GM23248 (cell line): Measurements from ENCODE around the gene SLC35F4. TPM values are rescaled to one million over a fixed set of nuclear protein-coding genes. Genes with fewer than 3 reads are reported as not detected.

ENCODE experiments used
- DNase-seq: peaks from one replicate; pipeline ENCODE4 v3.0.0-alpha.2; 2015
- H2AFZ ChIP-seq: fragments of 200-600 bp; sonication (generic); 2 replicates; pipeline ENCODE4 v1.6.1; 2016; ENCODE audit warnings: antibody characterized with exemption
- H3F3A ChIP-seq: fragments of 200-600 bp; sonication (generic); 2 replicates; pipeline ENCODE4 v1.6.1; 2016; ENCODE audit warnings: mild to moderate bottlenecking, antibody characterized with exemption, mixed run types; ENCODE audit not compliant: insufficient read depth
- H3K27ac ChIP-seq: fragments of 200-600 bp; sonication (generic); 2 replicates; pipeline ENCODE4 v1.5.1; 2016; ENCODE audit warnings: mild to moderate bottlenecking
- H3K27me3 ChIP-seq: fragments of 200-600 bp; sonication (generic); replicated peaks from 2 replicates; pipeline ENCODE4 v1.6.1; 2016; ENCODE audit warnings: mild to moderate bottlenecking; ENCODE audit not compliant: insufficient read depth
- H3K36me3 ChIP-seq: fragments of 200-600 bp; sonication (generic); 2 replicates; pipeline ENCODE4 v1.6.1; 2016; ENCODE audit warnings: low read depth, mild to moderate bottlenecking
- H3K4me1 ChIP-seq: fragments of 200-600 bp; sonication (generic); 2 replicates; pipeline ENCODE4 v1.6.1; 2016; ENCODE audit warnings: mild to moderate bottlenecking; ENCODE audit not compliant: insufficient read depth
- H3K4me2 ChIP-seq: fragments of 200-600 bp; sonication (generic); one replicate; pipeline ENCODE4 v1.6.1; 2016; ENCODE audit warnings: mild to moderate bottlenecking; ENCODE audit not compliant: unreplicated experiment
- H3K4me3 ChIP-seq: fragments of 200-600 bp; sonication (generic); 2 replicates; pipeline ENCODE4 v1.5.1; 2016; ENCODE audit warnings: mild to moderate bottlenecking
- H3K79me2 ChIP-seq: fragments of 200-600 bp; sonication (generic); 2 replicates; pipeline ENCODE4 v1.6.1; 2016; ENCODE audit warnings: mild to moderate bottlenecking; ENCODE audit not compliant: insufficient read depth
- H3K9ac ChIP-seq: fragments of 200-600 bp; sonication (generic); 2 replicates; pipeline ENCODE4 v1.6.1; 2016; ENCODE audit warnings: mild to moderate bottlenecking
- H3K9me2 ChIP-seq: fragments of 200-600 bp; sonication (generic); 2 replicates; pipeline ENCODE4 v1.6.1; 2016; ENCODE audit warnings: mixed run types, mild to moderate bottlenecking, moderate library complexity; ENCODE audit not compliant: insufficient read depth
- H3K9me3 ChIP-seq: fragments of 200-600 bp; sonication (generic); one replicate; pipeline ENCODE4 v1.6.1; 2017; ENCODE audit warnings: low read depth
- H4K20me1 ChIP-seq: fragments of 200-600 bp; sonication (generic); 2 replicates; pipeline ENCODE4 v1.6.0; 2016; ENCODE audit not compliant: insufficient read depth
- EZH2 ChIP-seq: fragments of 200-600 bp; sonication (generic); IDR thresholded peaks from 2 replicates; pipeline ENCODE4 v1.6.1; 2018; ENCODE audit warnings: antibody characterized with exemption, mild to moderate bottlenecking; ENCODE audit not compliant: insufficient read depth, poor library complexity, severe bottlenecking
- EZH2phosphoT487 ChIP-seq: fragments of 200-600 bp; sonication (generic); IDR thresholded peaks from 2 replicates; pipeline ENCODE4 v1.6.1; 2018; ENCODE audit warnings: antibody characterized with exemption, moderate library complexity, mild to moderate bottlenecking, low read depth; ENCODE audit not compliant: insufficient read depth
- WGBS, 2 experiments: methylation state at CpG; one replicate each; pipeline ENCODE4 v1.1.6; 2015 to 2017; ENCODE audit warnings: low lambda C conversion rate in 2 of 2, low coverage in 1 of 2; ENCODE audit errors: missing lambda C conversion rate in 2 of 2; 5-methylcytosine and 5-hydroxymethylcytosine counted together
- in situ Hi-C: fragments of 300-500 bp; cut with MboI; formaldehyde crosslinking; loops from 2 replicates; pipeline ENCODE4 v1.15.0; 2020
- polyA plus RNA-seq: library from polyadenylated mRNA; unstranded; fragments of >200 nt; fragmentation: Nextera tagmentation; extraction: Ambion mirVana; gene quantifications from 2 replicates; pipeline ENCODE4 v1.2.1, GENCODE V29; 2016
- total RNA-seq: library from RNA; depleted of rRNA; stranded (reverse); fragments of >200 nt; shearing (Covaris generic); gene quantifications from 2 replicates; pipeline ENCODE4 v1.2.3, GENCODE V29; 2014

Gene SLC35F4
- total and polyA plus RNA-seq, 2 experiments from 2014 or later: not detected

DNA sequence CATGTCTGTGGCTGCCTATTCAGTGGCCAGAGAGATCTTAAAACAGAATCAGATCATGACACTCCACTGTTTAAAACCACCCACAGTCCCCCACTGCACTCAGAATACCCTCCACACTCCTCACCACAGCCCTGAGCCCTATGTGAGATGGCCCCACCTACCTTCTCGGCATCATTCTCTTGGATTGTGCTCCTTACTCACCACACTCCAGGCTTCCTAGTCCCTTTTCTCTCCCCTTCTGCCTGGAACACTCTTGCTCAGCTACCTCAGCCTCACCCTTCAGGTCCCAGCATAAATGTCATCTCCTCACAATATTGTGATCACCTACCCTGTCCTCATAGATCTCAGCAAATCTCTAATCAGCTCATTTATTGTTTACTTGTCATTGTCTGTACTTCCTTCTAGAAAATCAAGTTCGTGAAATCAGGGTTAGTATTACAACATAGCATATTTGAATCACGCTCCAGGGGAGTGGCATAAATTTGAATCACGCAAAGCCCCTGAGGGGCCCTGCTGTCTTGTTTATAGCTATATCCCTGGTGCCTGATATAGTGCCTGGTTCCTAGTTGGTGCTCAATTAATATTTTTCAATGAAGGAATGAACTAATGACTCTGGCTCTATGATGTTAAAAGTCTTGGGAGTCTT is 42.8 kb downstream of the SLC35F4 start:
- Histone ChIP-seq H3K9me3 (peaks cover 6% of the 10 kb centered on the region), H3K4me1 (peaks cover 9% of the 10 kb centered on the region), H3F3A (0 out of 2 replicates have a peak, but pooled peaks cover 8% of the 10 kb centered on the region), H3K27ac (no peak overlapping the region), H3K27me3 (no peaks in the 10 kb centered on the region), H3K4me2 (no peak overlapping the region), H2AFZ (no peak overlapping the region), H3K79me2 (no peaks in the 10 kb centered on the region), H3K4me3 (no peak overlapping the region), H3K36me3 (no peaks in the 10 kb centered on the region), H3K9me2 (no peaks in the 10 kb centered on the region), H4K20me1 (no peaks in the 10 kb centered on the region), H3K9ac (no peak overlapping the region)
- DNase-seq: peak; percentile 33
- in situ Hi-C loops: no loop called here
- TF ChIP-seq EZH2phosphoT487 (no peak), EZH2 (no peak)
- WGBS, 2 experiments: 48 to 54% methylated on average over 4 of the region's 4 CpGs

DNA sequence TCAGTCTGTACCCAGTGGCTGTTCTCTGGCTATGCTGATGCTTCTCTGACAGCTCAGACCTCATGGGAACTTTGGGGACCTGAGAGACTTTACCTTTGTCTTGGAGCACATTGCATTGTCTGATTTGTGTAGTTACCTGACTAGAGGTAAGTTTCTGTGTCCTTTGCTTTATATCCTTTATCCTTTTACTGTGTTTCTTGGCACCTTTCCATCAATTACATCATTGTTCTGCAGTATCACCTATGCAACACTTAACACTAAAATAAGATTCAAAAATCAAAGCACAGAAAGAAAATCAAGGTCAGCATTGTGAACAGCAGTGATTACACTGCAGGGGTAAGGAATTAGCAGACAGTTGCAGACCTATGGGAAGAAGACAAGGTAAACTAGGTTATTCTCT is 43.8 kb downstream of the SLC35F4 start:
- no peaks in the 10 kb centered on the region for H4K20me1 ChIP-seq
- H3K4me3 ChIP-seq: no peak overlapping the region
- in situ Hi-C loops: no loop called here
- H3K9me2 ChIP-seq: no peaks in the 10 kb centered on the region
- H3K4me2 ChIP-seq: no peak overlapping the region
- no peak overlapping the region for H3K9ac ChIP-seq
- no peak overlapping the region for H2AFZ ChIP-seq
- H3K79me2 ChIP-seq: no peaks in the 10 kb centered on the region
- H3K27me3 ChIP-seq: no peaks in the 10 kb centered on the region
- no peak for DNase-seq
- peaks cover 9% of the 10 kb centered on the region for H3K4me1 ChIP-seq
- H3K9me3 ChIP-seq: peaks cover 6% of the 10 kb centered on the region
- H3K27ac ChIP-seq: no peak overlapping the region
- H3K36me3 ChIP-seq: no peaks in the 10 kb centered on the region
- TF ChIP-seq EZH2: no peak
- no peak for TF ChIP-seq EZH2phosphoT487
- 0 out of 2 replicates have a peak, but pooled peaks cover 8% of the 10 kb centered on the region for H3F3A ChIP-seq

DNA sequence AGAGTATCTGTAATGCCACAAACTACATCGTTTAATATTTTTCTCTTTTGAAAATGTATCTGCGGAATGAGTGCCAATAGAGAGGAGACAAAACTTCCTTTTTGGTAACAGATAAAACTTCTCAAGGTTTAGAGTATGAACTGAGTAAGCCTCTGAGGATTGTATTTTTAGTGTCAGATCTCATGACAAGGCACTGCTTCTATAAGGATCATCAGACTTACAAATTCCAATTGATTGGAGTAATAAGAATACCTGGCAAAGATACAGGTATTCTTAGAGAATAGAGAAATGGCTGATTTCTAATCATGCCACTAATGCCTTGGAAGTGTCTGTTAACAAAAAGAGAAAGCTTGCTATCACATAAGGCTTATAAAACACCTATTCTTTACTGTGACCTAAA is 45.3 kb downstream of the SLC35F4 start:
- H3K36me3 ChIP-seq: no peaks in the 10 kb centered on the region
- H2AFZ ChIP-seq: no peak overlapping the region
- peaks cover 9% of the 10 kb centered on the region for H3K4me1 ChIP-seq
- H3K79me2 ChIP-seq: no peaks in the 10 kb centered on the region
- H3K27ac ChIP-seq: no peak overlapping the region
- no peak overlapping the region for H3K4me3 ChIP-seq
- H3F3A ChIP-seq: peaks cover 8% of the 10 kb centered on the region; the same call in 1 of the 2 replicates
- in situ Hi-C loops: no loop called here
- H3K9ac ChIP-seq: no peak overlapping the region
- H3K4me2 ChIP-seq: peak overlapping the region; percentile 16
- 73 to 79% methylated on average over 2 of the region's 2 CpGs for WGBS, 2 experiments
- H4K20me1 ChIP-seq: no peaks in the 10 kb centered on the region
- DNase-seq: peak; percentile 13
- H3K27me3 ChIP-seq: no peaks in the 10 kb centered on the region
- peaks cover under 1% of the 10 kb centered on the region for H3K9me3 ChIP-seq
- H3K9me2 ChIP-seq: 0 out of 2 replicates have a peak, but pooled peaks cover 3% of the 10 kb centered on the region
- no peak for TF ChIP-seq EZH2phosphoT487
- no peak for TF ChIP-seq EZH2

DNA sequence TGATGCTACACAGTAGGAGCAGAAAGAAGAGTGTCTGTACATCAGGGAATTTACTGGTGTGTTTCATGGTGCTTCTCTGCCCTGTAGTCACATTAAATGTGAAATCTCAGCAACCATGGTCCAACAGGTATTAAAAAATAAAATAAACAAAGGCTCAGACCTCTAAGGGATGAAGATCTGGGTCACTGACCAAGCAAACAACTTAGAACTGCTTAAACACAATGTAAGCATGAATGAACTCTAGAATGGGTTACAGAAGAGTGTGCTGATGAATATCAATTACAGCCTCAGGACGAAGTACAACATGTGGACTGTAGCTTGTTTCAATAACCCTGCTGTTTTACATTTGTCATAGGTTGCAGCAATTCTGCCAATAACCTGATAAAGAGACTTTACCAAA is 47.4 kb downstream of the SLC35F4 start:
- H3K36me3 ChIP-seq: no peaks in the 10 kb centered on the region
- no peak overlapping the region for H3K9ac ChIP-seq
- H3K9me3 ChIP-seq: no peaks in the 10 kb centered on the region
- H3K9me2 ChIP-seq: 0 out of 2 replicates have a peak, but pooled peaks cover 3% of the 10 kb centered on the region
- H3K4me2 ChIP-seq: no peak overlapping the region
- peaks cover 8% of the 10 kb centered on the region; the same call in 1 of the 2 replicates for H3F3A ChIP-seq
- no peak overlapping the region for H3K4me3 ChIP-seq
- H3K27me3 ChIP-seq: no peaks in the 10 kb centered on the region
- WGBS, 2 experiments: 24 to 28% methylated on average over 1 of the region's 1 CpG
- H3K27ac ChIP-seq: no peak overlapping the region
- TF ChIP-seq EZH2phosphoT487: no peak
- TF ChIP-seq EZH2: no peak
- no peak overlapping the region for H2AFZ ChIP-seq
- H3K79me2 ChIP-seq: no peaks in the 10 kb centered on the region
- peaks cover 9% of the 10 kb centered on the region for H3K4me1 ChIP-seq
- in situ Hi-C loops: no loop called here
- no peak for DNase-seq
- H4K20me1 ChIP-seq: no peaks in the 10 kb centered on the region
